ENCODE results near the gene FGF8. TPM values are rescaled to one million over a fixed set of nuclear protein-coding genes. Genes with fewer than 3 reads are reported as not detected.
A peak's percentile ranks its signal among the peaks of the same experiment; 100 is the strongest.
"Not testable (repeated sequence)": the region's sequence is repeated elsewhere in the genome, so short reads cannot be mapped to it uniquely, and the experiment has no call there.

The FGF8 gene
- total and polyA plus RNA-seq, 12 donors, result 0.20 TPM; not detected in 11

- DNase-seq, result no peak
- WGBS, 2 donors, result 59 to 65% methylated on average over 4 of the region's 4 CpGs
- Histone ChIP-seq H3K27ac (no peak overlapping the region), H3K36me3 (peaks cover 0 to 100% (median 93%) of the 10 kb centered on the region in 9 donors), H3K4me3 (no peak overlapping the region), H3K27me3 (no peaks in the 10 kb centered on the region), H3K4me1 (peaks cover 0 to 23% (median 10%) of the 10 kb centered on the region in 9 donors), H3K9me3 (no peaks in the 10 kb centered on the region)
- intact Hi-C loops (cut with DNase I), result no loop called here
- TF ChIP-seq CTCF (IDR thresholded peaks at IDR 0.05), result no peak
- ATAC-seq, result peak in 1 of 8 donors; percentile 45
Measured at GRCh38 chr10:101797403-101798059, 21.6 kb upstream of the FGF8 start.

GRCh38 chr10:101793526-101793925, 17.6 kb upstream of the FGF8 start:
- Histone ChIP-seq H3K27me3 (no peaks in the 10 kb centered on the region), H3K4me1 (peaks cover 0 to 20% (median 7%) of the 10 kb centered on the region in 9 donors), H3K4me3 (no peak overlapping the region), H3K36me3 (peaks cover 0 to 100% (median 94%) of the 10 kb centered on the region in 9 donors), H3K9me3 (no peaks in the 10 kb centered on the region), H3K27ac (no peak overlapping the region)
- ATAC-seq, result no peak
- DNase-seq, result no peak
- TF ChIP-seq CTCF (IDR thresholded peaks at IDR 0.05), result no peak
- intact Hi-C loops (cut with DNase I), result no loop called here
- 98% methylated on average over 12 of the region's 12 CpGs for WGBS, 2 donors

- Histone ChIP-seq H3K36me3 (peaks cover 0 to 100% (median 89%) of the 10 kb centered on the region in 9 donors), H3K27me3 (no peaks in the 10 kb centered on the region), H3K4me1 (peaks cover 0 to 7% (median 0%) of the 10 kb centered on the region in 9 donors), H3K9me3 (no peaks in the 10 kb centered on the region), H3K4me3 (no peak overlapping the region), H3K27ac (no peak overlapping the region)
- no peak for ATAC-seq
- no peak for TF ChIP-seq CTCF (IDR thresholded peaks at IDR 0.05)
- no peak for DNase-seq
- WGBS, 2 donors, result 93 to 94% methylated on average over 7 of the region's 7 CpGs
- intact Hi-C loops (cut with DNase I), result no loop called here
Measured at GRCh38 chr10:101789686-101790085, 13.8 kb upstream of the FGF8 start.

- H3K27ac ChIP-seq; DNase-seq; H3K4me3 ChIP-seq; ATAC-seq; H3K9me3 ChIP-seq; H3K27me3 ChIP-seq; intact Hi-C loops (cut with DNase I): not testable (repeated sequence)
- WGBS, 2 donors, result 88 to 92% methylated on average over 9 of the region's 9 CpGs
- Histone ChIP-seq H3K36me3 (peaks cover 0 to 100% (median 89%) of the 10 kb centered on the region in 9 donors), H3K4me1 (peaks cover 0 to 11% (median 3%) of the 10 kb centered on the region in 9 donors)
Measured at GRCh38 chr10:101789231-101789630, 13.3 kb upstream of the FGF8 start.

- no peak for ATAC-seq
- Histone ChIP-seq H3K4me3 (no peak overlapping the region), H3K4me1 (peaks cover 0 to 42% (median 20%) of the 10 kb centered on the region in 9 donors), H3K9me3 (no peaks in the 10 kb centered on the region), H3K27ac (no peak overlapping the region), H3K27me3 (no peaks in the 10 kb centered on the region), H3K36me3 (peaks cover 0 to 72% (median 58%) of the 10 kb centered on the region in 9 donors)
- intact Hi-C loops (cut with DNase I), result no loop called here
- no peak for TF ChIP-seq CTCF (IDR thresholded peaks at IDR 0.05)
- DNase-seq, result no peak
- WGBS, 2 donors, result 73 to 78% methylated on average over 2 of the region's 2 CpGs
Measured at GRCh38 chr10:101785801-101786200, 9.9 kb upstream of the FGF8 start.
